Omental fat pad (tissue), 4 donors: ENCODE data around the gene LMBR1L. TPM values are rescaled to one million over a fixed set of nuclear protein-coding genes. Genes with fewer than 3 reads are reported as not detected.

Source experiments
- ATAC-seq: fragments of 150-250 bp; one replicate; pipeline ENCODE4 v1.9.1; 2016; ENCODE audit warnings: mild to moderate bottlenecking, moderate library complexity; ENCODE audit not compliant: low FRiP score
- DNase-seq: peaks from one replicate; pipeline ENCODE4 v3.0.0-alpha.2; 2019; ENCODE audit warnings: low spot score
- CTCF ChIP-seq, 3 donors: fragments of 450-650 bp; IDR thresholded peaks; one replicate each; pipeline ENCODE4 v1.5.1; 2016 to 2017; ENCODE audit warnings: antibody characterized with exemption in 3 of 3, mild to moderate bottlenecking in 3 of 3, moderate library complexity in 2 of 3
- total RNA-seq, 4 donors: library from RNA; depleted of rRNA; stranded (reverse); fragments of >200 nt; gene quantifications; one replicate each; pipeline ENCODE4 v1.1.0, GENCODE V29; 2016

The LMBR1L gene
- total RNA-seq, 4 donors from 2014 or later: 23.2 to 68.4 (median 37.8) TPM

GRCh38 chr12:49086116-49086515 lies 24.5 kb downstream of the LMBR1L start:
- no peak for ATAC-seq
- no peak for DNase-seq
- TF ChIP-seq CTCF (IDR thresholded peaks at IDR 0.05): no peak

- ATAC-seq: no peak
- DNase-seq: no peak
- no peak for TF ChIP-seq CTCF (IDR thresholded peaks at IDR 0.05)
Observed at GRCh38 chr12:49084438-49084837, 26.2 kb downstream of the LMBR1L start.

GRCh38 chr12:49079793-49080192 lies 30.9 kb downstream of the LMBR1L start:
- ATAC-seq: no peak
- no peak for TF ChIP-seq CTCF (IDR thresholded peaks at IDR 0.05)
- DNase-seq: no peak

- no peak for TF ChIP-seq CTCF (IDR thresholded peaks at IDR 0.05)
- DNase-seq: no peak
- no peak for ATAC-seq
Observed at GRCh38 chr12:49070971-49071370, 39.7 kb downstream of the LMBR1L start.

GRCh38 chr12:49069507-49070346 lies 40.9 kb downstream of the LMBR1L start, which contains the start of gene RHEBL1:
Gene RHEBL1, minus strand, starts transcription at chr12:49069979. Its CDS starts 194 bp downstream, at chr12:49069785.
- ATAC-seq: peak; percentile 100
- DNase-seq: peak; percentile 97
- TF ChIP-seq CTCF (IDR thresholded peaks at IDR 0.05): no peak

GRCh38 chr12:49068879-49069506 lies 41.7 kb downstream of the LMBR1L start:
- DNase-seq (no peak), ATAC-seq (no peak)
- no peak for TF ChIP-seq CTCF (IDR thresholded peaks at IDR 0.05)
